EL (cell line): ENCODE data around the gene PSMA3.
A peak's percentile ranks its signal among the peaks of the same experiment; 100 is the strongest.

Experiments used
- DNase-seq: peaks from one replicate; pipeline ENCODE4 v3.0.0-alpha.2; 2016

The PSMA3 gene

DNA sequence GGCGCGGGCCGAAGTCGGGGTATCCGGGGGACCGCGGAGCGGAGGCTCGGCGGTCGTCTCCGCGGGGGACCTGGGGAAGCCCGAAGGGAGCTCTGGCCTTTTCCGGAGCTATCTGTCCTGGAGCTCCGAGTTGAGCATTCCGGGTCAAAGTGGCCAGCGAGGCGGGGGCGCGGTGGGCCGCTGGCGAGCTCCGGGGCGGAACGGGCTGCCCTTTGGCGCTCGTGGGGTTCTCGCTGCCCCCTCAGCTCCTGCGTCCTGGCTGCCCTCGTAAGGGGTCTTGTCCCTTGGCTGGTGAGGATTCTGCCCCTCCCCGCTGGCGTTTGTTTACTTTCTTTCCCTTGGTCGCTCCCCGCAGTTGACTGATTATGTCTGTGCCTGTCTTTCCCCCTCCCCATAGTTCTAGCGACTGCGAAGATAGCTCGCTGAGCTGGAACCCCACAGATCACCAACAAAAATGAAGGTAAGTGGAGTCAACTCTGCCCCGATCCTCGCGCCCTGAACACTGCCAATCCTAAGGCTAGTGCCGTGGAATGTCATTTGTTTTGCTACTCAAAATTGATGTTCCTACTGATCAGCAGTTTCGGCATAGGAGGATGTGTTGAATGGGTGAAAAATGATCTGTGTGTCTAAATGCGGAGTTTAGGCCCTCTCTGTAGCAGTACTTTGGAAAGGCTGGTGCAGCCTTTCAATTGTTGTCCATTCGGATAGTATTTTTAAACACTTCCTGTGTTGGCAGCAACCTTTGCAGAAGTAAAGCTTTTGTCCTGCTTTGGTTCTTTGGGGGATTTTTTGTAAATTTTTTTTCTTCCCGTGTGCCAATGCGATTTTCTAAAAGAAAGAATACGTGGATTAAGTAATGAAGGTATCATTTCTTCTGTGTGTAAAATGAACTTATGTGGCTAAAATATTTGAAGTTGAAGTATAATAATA is 55.0 kb downstream of the PSMA3 start:
- DNase-seq = peak; percentile 22

DNA sequence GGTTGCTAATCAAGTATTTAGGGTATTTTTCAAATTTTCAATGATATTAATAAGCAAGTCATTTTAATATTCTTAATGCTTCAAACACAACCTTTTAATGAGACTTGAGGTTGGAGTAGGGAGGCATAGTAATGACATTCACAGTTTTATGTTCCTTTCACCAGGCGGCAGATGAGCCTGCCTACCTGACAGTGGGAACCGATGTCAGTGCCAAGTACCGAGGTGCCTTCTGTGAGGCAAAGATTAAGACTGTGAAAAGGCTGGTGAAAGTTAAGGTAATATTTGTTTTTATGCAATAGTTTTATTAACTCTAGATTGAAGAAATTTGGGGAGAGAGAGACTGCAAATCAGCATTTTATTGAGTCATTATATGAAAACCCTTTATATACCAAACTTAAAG is 56.8 kb downstream of the PSMA3 start:
- no peak for DNase-seq

DNA sequence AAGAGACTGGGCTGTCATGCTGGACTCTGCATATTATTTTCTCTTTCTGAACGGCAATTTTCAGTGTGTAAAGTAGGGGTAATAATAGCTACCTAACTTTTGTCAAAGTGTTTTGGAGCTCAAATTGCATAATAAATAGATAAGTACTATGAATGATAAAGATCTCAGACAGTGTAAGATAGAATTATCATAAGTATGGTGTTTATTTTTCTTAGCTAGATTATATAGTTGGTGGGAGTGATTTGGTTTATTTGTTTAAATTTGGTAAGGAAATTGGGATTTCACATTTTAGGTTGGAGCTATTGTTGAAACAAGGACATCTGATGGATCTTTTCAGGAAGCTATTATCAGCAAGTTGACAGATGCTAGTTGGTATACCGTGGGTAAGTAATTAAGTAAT is 61.1 kb downstream of the PSMA3 start:
- DNase-seq = no peak

DNA sequence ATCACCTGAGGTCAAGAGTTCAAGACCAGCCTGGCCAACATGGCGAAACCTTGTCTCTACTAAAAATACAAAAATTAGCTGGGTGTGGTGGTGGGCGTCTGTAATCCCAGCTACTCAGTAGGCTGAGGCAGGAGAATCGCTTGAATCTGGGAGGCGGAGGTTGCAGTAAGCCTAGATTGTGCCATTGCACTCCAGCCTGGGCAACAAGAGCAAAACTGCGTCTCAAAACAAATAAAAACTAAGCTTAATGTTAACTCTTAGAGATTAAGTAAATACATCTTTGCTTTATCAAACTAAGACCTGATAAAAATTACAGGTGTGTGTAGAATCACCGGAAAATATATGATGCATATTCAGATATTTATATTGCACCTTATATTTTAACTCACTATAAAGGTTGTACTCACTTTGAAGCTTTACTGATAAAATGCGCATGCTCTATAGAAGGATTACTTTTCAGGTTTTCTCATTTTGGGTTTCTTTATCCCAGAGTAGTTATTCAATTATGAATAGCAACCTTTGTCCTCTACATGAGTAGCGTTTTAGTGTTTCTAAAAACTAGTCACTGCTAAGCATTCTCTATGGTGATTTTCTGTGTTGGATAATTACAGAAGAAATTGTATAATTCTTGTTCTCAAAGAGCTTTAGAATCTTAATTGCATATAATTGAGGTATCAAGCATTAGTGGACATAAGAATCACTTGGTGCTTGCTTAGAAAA is 63.1 kb downstream of the PSMA3 start:
- no peak for DNase-seq

DNA sequence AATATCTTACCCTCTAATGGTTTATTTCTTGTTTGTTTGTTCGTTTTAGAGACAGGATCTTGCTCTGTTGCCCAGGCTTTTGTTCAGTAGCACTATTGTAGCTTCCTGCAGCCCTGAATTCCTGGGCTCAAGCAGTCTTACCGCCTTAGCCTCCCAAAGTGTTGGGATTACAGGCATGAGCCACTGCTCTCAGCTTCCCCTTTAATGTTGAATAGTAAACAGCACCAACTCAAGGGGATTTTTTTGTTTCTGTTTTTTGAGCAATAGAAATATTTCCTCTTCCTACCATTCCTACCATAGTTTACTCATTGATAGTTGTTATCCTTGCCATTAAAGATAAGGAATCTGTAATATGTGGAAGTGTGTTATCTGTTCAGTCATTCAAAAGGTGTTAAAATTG is 64.4 kb downstream of the PSMA3 start:
- DNase-seq = no peak

DNA sequence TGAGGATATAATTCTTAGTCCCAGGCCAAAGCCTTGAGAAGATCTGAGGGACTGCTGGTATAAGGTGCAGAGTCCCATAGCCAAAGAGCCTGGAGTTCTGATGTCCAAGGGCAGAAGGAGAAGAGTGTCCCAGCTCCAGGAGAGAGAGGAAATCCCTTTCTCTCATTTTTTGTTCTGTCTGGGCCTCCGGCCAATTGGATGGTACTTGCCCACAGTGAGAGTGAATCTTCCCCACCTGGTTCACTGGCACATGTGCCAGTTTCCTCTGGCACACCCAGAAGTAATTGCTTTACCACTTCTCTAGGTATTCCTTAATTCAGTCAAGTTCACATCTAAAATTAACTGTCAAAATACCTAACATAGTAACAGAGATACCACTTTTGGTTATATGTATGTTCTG is 69.1 kb downstream of the PSMA3 start:
- DNase-seq = no peak

DNA sequence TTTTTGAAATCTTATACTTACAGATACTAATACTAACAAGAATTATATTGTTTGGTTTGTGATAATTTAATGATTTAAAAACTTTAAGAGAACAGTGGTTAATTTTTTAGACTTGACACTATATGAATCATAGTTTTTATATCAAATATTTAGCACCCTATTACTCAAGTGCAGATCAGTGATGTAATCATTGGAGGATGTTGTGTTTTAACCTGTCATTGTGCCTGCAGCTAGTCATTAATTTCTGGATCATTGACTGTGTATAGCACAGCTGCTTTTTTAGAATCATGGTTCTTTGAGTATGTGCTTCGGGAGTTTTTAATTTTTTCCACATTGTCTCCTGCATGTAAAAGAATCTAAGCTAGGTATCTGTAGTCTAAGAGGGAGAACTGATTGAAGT is 71.0 kb downstream of the PSMA3 start:
- peak; percentile 34 for DNase-seq
